ENCODE data around the gene CDKN2B.

- TF ChIP-seq EGR2 (tag by site-specific recombination; IDR thresholded peaks at IDR 0.05; ENCODE audit: low read depth) (no peak), ZNF513 (tag by site-specific recombination; IDR thresholded peaks at IDR 0.05) (no peak), ZNF121 (tag by site-specific recombination; IDR thresholded peaks at IDR 0.05) (no peak), ZBTB21 (tag by site-specific recombination; IDR thresholded peaks at IDR 0.05) (no peak), ATF2 (tag by site-specific recombination; IDR thresholded peaks at IDR 0.05; ENCODE audit: low read depth) (no peak), ZNF324 (tag by site-specific recombination; IDR thresholded peaks at IDR 0.05) (no peak), TCF7L2 (IDR thresholded peaks at IDR 0.05; ENCODE audit: borderline replicate concordance, low read depth, low read length) (no peak), ZNF514 (tag by site-specific recombination; IDR thresholded peaks at IDR 0.05) (no peak)
These were observed 41.8 kb upstream of the CDKN2B start for GRCh38 chr9:22050924-22051323.
